Panc1 (cell line): ENCODE measurements around the gene RHBDD1. TPM values are rescaled to one million over a fixed set of nuclear protein-coding genes. Genes with fewer than 3 reads are reported as not detected.

ENCODE experiments used
- ATAC-seq: fragments of 200-7000 bp; cut with Tn5 transposase; 2 replicates; pipeline ENCODE4 v1.9.1; 2020; ENCODE audit warnings: mild to moderate bottlenecking, moderate library complexity
- BruUV-seq: library from RNA; stranded (reverse); fragments of 400-500 nt; replicated peaks from 2 replicates; lab custom pipeline; 2021; lab: Mats Ljungman, UMichigan
- CTCF ChIA-PET: fragments of 300-600 bp; sonication (Branson Sonifier 250); formaldehyde crosslinking; loops from one replicate; lab custom pipeline; 2022; ENCODE audit warnings: antibody characterized with exemption; lab: Charles Lee
- POLR2A ChIA-PET: fragments of 300-600 bp; sonication (Branson Sonifier 250); formaldehyde crosslinking; loops from one replicate; lab custom pipeline; 2022; ENCODE audit warnings: antibody characterized with exemption; lab: Charles Lee
- DNase-seq: peaks from one replicate; pipeline ENCODE4 v3.0.0-alpha.2; 2010; ENCODE audit warnings: low read depth, low spot score
- H3K27ac ChIP-seq: 2 replicates; pipeline ENCODE4 v1.5.1; 2011; ENCODE audit warnings: mild to moderate bottlenecking, low read length, inconsistent platforms
- H3K27me3 ChIP-seq: fragments of 200-500 bp; sonication (Bioruptor generic); 2 replicates; pipeline ENCODE4 v1.6.0; 2014; ENCODE audit warnings: low read length, inconsistent platforms; ENCODE audit not compliant: control insufficient read depth, insufficient read depth
- H3K36me3 ChIP-seq: fragments of 200-500 bp; sonication (Bioruptor generic); 2 replicates; pipeline ENCODE4 v1.5.1; 2014; ENCODE audit warnings: inconsistent platforms, mild to moderate bottlenecking, low read length, moderate library complexity; ENCODE audit not compliant: control insufficient read depth, insufficient read depth
- H3K4me1 ChIP-seq: 2 replicates; pipeline ENCODE4 v1.5.1; 2011; ENCODE audit warnings: inconsistent platforms, mild to moderate bottlenecking, low read length, moderate library complexity; ENCODE audit not compliant: control insufficient read depth, insufficient read depth
- H3K4me3 ChIP-seq, 2 experiments: 2 replicates each; pipeline ENCODE4 v1.5.1; 2011 to 2012; ENCODE audit warnings: low read depth in 2 of 2, low read length in 2 of 2, mild to moderate bottlenecking in 2 of 2, inconsistent platforms in 1 of 2, moderate library complexity in 1 of 2
- H3K9me3 ChIP-seq: fragments of 200-500 bp; sonication (Bioruptor generic); 2 replicates; pipeline ENCODE4 v1.5.1; 2014; ENCODE audit warnings: low read depth, mild to moderate bottlenecking, inconsistent platforms, low read length, moderate library complexity; ENCODE audit not compliant: control insufficient read depth, insufficient read depth
- POLR2AphosphoS5 ChIP-seq: IDR thresholded peaks from 2 replicates; pipeline ENCODE4 v1.6.1; 2012; ENCODE audit warnings: mild to moderate bottlenecking, low read depth, low read length, moderate library complexity
- REST ChIP-seq, 2 experiments: IDR thresholded peaks; 2 replicates each; pipeline ENCODE4 v1.6.1; 2011 to 2012; ENCODE audit warnings: low read depth in 2 of 2, control low read depth in 1 of 2, low read length in 1 of 2, mild to moderate bottlenecking in 1 of 2, moderate library complexity in 1 of 2; ENCODE audit not compliant: insufficient read depth in 1 of 2
- SIN3A ChIP-seq: IDR thresholded peaks from 2 replicates; pipeline ENCODE4 v1.6.1; 2012; ENCODE audit warnings: low read depth, mild to moderate bottlenecking, low read length, moderate library complexity, borderline replicate concordance; ENCODE audit not compliant: insufficient read depth
- TCF7L2 ChIP-seq: IDR thresholded peaks from 2 replicates; pipeline ENCODE4 v1.6.1; 2011; ENCODE audit warnings: mild to moderate bottlenecking, low read depth, low read length, inconsistent platforms
- in situ Hi-C: cut with HindIII; loops from 2 replicates; pipeline ENCODE4 v1.10.0; 2016; ENCODE audit warnings: low sequenced_read_pairs, low pct_unique_long_range_greater_than_20kb
- intact Hi-C: fragments of 100-400 bp; cut with micrococcal nuclease; formaldehyde crosslinking; loops from one replicate; pipeline ENCODE4 v1.10.0; 2022; ENCODE audit not compliant: unreplicated experiment
- total RNA-seq: library from RNA; stranded (reverse); gene quantifications from one replicate; pipeline ENCODE4 v1.2.1, GENCODE V29; 2021; ENCODE audit not compliant: unreplicated experiment
- TF ChIP-seq, protein P1 (sequence below): fragments of 450-650 bp; IDR thresholded peaks from 2 replicates; pipeline ENCODE4 v1.5.1; 2017; ENCODE audit warnings: mild to moderate bottlenecking

The RHBDD1 gene
- total RNA-seq, 1 experiment from 2014 or later: 25.3 TPM

- H3K36me3 ChIP-seq: no peaks in the 10 kb centered on the region
- POLR2A ChIA-PET: no interaction called here
- H3K9me3 ChIP-seq: peaks cover 3% of the 10 kb centered on the region; the same call in 1 of the 2 replicates
- ATAC-seq (no peak), DNase-seq (no peak)
- H3K27ac ChIP-seq: no peak overlapping the region
- no peak overlapping the region for H3K4me3 ChIP-seq
- BruUV-seq: no TSS peak
- intact Hi-C loops (no loop called here), in situ Hi-C loops (no loop called here)
- no peaks in the 10 kb centered on the region for H3K4me1 ChIP-seq
- CTCF ChIA-PET: no interaction called here
- no peaks in the 10 kb centered on the region for H3K27me3 ChIP-seq
- no peak for TF ChIP-seq POLR2AphosphoS5
- TF ChIP-seq REST (IDR thresholded peaks at IDR 0.05; ENCODE audit: insufficient read depth in 1 of 2, low read depth in 2 of 2, low read length in 1 of 2): no peak
- TF ChIP-seq SIN3A: no peak
- TF ChIP-seq, protein P1, sequence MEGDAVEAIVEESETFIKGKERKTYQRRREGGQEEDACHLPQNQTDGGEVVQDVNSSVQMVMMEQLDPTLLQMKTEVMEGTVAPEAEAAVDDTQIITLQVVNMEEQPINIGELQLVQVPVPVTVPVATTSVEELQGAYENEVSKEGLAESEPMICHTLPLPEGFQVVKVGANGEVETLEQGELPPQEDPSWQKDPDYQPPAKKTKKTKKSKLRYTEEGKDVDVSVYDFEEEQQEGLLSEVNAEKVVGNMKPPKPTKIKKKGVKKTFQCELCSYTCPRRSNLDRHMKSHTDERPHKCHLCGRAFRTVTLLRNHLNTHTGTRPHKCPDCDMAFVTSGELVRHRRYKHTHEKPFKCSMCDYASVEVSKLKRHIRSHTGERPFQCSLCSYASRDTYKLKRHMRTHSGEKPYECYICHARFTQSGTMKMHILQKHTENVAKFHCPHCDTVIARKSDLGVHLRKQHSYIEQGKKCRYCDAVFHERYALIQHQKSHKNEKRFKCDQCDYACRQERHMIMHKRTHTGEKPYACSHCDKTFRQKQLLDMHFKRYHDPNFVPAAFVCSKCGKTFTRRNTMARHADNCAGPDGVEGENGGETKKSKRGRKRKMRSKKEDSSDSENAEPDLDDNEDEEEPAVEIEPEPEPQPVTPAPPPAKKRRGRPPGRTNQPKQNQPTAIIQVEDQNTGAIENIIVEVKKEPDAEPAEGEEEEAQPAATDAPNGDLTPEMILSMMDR: no peak
- TF ChIP-seq TCF7L2: no peak
These were observed 120.8 kb downstream of the RHBDD1 start for GRCh38 chr2:226956659-226957058.

- ChIA-PET POLR2A (no interaction called here), CTCF (no interaction called here)
- H3K4me1 ChIP-seq: no peaks in the 10 kb centered on the region
- BruUV-seq: no TSS peak
- intact Hi-C loops (no loop called here), in situ Hi-C loops (no loop called here)
- DNase-seq (no peak), ATAC-seq (no peak)
- no peak overlapping the region for H3K27ac ChIP-seq
- no peaks in the 10 kb centered on the region for H3K27me3 ChIP-seq
- TF ChIP-seq REST (IDR thresholded peaks at IDR 0.05; ENCODE audit: insufficient read depth in 1 of 2, low read depth in 2 of 2, low read length in 1 of 2) (no peak), TCF7L2 (no peak), SIN3A (no peak), POLR2AphosphoS5 (no peak)
- TF ChIP-seq, protein P1: no peak
- H3K4me3 ChIP-seq: no peak overlapping the region
- no peaks in the 10 kb centered on the region for H3K36me3 ChIP-seq
- peaks cover 3% of the 10 kb centered on the region; the same call in 1 of the 2 replicates for H3K9me3 ChIP-seq
These were observed 123.6 kb downstream of the RHBDD1 start for GRCh38 chr2:226959418-226959817.
